Fibroblast of skin of left quadriceps (primary cell): ENCODE results near the gene PLAAT5.
"Not testable (repeated sequence)": the region's sequence is repeated elsewhere in the genome, so short reads cannot be mapped to it uniquely, and the experiment has no call there.

Experiments
- DNase-seq, 2 experiments: peaks; one replicate each; pipeline ENCODE4 v3.0.0-alpha.2; 2013; ENCODE audit warnings: low read depth in 2 of 2

Gene PLAAT5

GRCh38 chr11:63485777-63486176 lies 5.2 kb downstream of the PLAAT5 start:
- DNase-seq = no peak

- DNase-seq = no peak
Measured at GRCh38 chr11:63480039-63480438, 10.9 kb downstream of the PLAAT5 start.

GRCh38 chr11:63478896-63479295 lies 12.1 kb downstream of the PLAAT5 start:
- DNase-seq = peak; percentile 52 to 54

- no peak for DNase-seq
Measured at GRCh38 chr11:63476618-63477017, 14.3 kb downstream of the PLAAT5 start.

GRCh38 chr11:63472372-63472771 lies 18.6 kb downstream of the PLAAT5 start:
- no peak for DNase-seq

- no peak for DNase-seq
Measured at GRCh38 chr11:63470311-63470710, 20.7 kb downstream of the PLAAT5 start.

- no peak for DNase-seq
Measured at GRCh38 chr11:63462137-63462536, 28.8 kb downstream of the PLAAT5 start.

GRCh38 chr11:63459586-63459985 lies 31.4 kb downstream of the PLAAT5 start:
- no peak for DNase-seq

GRCh38 chr11:63448646-63449045 lies 42.3 kb downstream of the PLAAT5 start:
- no peak for DNase-seq

- no peak for DNase-seq
Measured at GRCh38 chr11:63445720-63446119, 45.2 kb downstream of the PLAAT5 start.

- DNase-seq = no peak
Measured at GRCh38 chr11:63445118-63445517, 45.8 kb downstream of the PLAAT5 start.

GRCh38 chr11:63444160-63444559 lies 46.8 kb downstream of the PLAAT5 start:
- DNase-seq = no peak

- no peak for DNase-seq
Measured at GRCh38 chr11:63443714-63444113, 47.3 kb downstream of the PLAAT5 start.

GRCh38 chr11:63435831-63436230 lies 55.1 kb downstream of the PLAAT5 start:
- not testable (repeated sequence) for DNase-seq

GRCh38 chr11:63435351-63435750 lies 55.6 kb downstream of the PLAAT5 start:
- DNase-seq = not testable (repeated sequence)

- DNase-seq = not testable (repeated sequence)
Measured at GRCh38 chr11:63430731-63431130, 60.2 kb downstream of the PLAAT5 start.

- no peak for DNase-seq
Measured at GRCh38 chr11:63427971-63428508, 62.9 kb downstream of the PLAAT5 start.

- no peak for DNase-seq
Measured at GRCh38 chr11:63417174-63417852, 73.7 kb downstream of the PLAAT5 start.
